D721Med (cell line): ENCODE data around the gene IL6.
"Not testable (repeated sequence)": the region's sequence is repeated elsewhere in the genome, so short reads cannot be mapped to it uniquely, and the experiment has no call there.

Experiments used
- DNase-seq: peaks from one replicate; pipeline ENCODE4 v3.0.0; 2011; ENCODE audit warnings: low spot score; ENCODE audit not compliant: insufficient read length
- FAIRE-seq: peaks from 2 replicates; lab custom pipeline; 2011; peaks lifted over from hg19 to GRCh38; lab: Jason Lieb, UNC
- CTCF ChIP-seq: IDR thresholded peaks from 2 replicates; pipeline ENCODE4 v1.5.1; 2012; ENCODE audit warnings: mild to moderate bottlenecking, control low read depth; ENCODE audit not compliant: insufficient read depth; ENCODE audit errors: missing control alignments

Gene IL6

GRCh38 chr7:22686620-22687019 lies 40.4 kb upstream of the IL6 start:
- no peak for TF ChIP-seq CTCF
- DNase-seq, result no peak
- no peak for FAIRE-seq

GRCh38 chr7:22688084-22688483 lies 38.9 kb upstream of the IL6 start:
- DNase-seq (no peak), FAIRE-seq (no peak)
- no peak for TF ChIP-seq CTCF

- not testable (repeated sequence) for FAIRE-seq, DNase-seq
These were observed 38.1 kb upstream of the IL6 start for GRCh38 chr7:22688934-22689333.

GRCh38 chr7:22694597-22695207 lies 32.3 kb upstream of the IL6 start:
- TF ChIP-seq CTCF, result no peak
- no peak for DNase-seq
- FAIRE-seq, result no peak

GRCh38 chr7:22695476-22696132 lies 31.4 kb upstream of the IL6 start:
- DNase-seq (no peak), FAIRE-seq (no peak)
- TF ChIP-seq CTCF, result no peak

GRCh38 chr7:22696541-22697228 lies 30.3 kb upstream of the IL6 start:
- DNase-seq (no peak), FAIRE-seq (no peak)
- no peak for TF ChIP-seq CTCF

- FAIRE-seq, result no peak
These were observed 29.6 kb upstream of the IL6 start for GRCh38 chr7:22697322-22697859.

More at GRCh38 chr7:22697322-22697859, 29.6 kb upstream of the IL6 start:
- TF ChIP-seq CTCF, result no peak
- DNase-seq, result no peak
